ENCODE measurements around the gene TRPM4.
"Not testable (repeated sequence)": the region's sequence is repeated elsewhere in the genome, so short reads cannot be mapped to it uniquely, and the experiment has no call there.

Gene TRPM4

DNA sequence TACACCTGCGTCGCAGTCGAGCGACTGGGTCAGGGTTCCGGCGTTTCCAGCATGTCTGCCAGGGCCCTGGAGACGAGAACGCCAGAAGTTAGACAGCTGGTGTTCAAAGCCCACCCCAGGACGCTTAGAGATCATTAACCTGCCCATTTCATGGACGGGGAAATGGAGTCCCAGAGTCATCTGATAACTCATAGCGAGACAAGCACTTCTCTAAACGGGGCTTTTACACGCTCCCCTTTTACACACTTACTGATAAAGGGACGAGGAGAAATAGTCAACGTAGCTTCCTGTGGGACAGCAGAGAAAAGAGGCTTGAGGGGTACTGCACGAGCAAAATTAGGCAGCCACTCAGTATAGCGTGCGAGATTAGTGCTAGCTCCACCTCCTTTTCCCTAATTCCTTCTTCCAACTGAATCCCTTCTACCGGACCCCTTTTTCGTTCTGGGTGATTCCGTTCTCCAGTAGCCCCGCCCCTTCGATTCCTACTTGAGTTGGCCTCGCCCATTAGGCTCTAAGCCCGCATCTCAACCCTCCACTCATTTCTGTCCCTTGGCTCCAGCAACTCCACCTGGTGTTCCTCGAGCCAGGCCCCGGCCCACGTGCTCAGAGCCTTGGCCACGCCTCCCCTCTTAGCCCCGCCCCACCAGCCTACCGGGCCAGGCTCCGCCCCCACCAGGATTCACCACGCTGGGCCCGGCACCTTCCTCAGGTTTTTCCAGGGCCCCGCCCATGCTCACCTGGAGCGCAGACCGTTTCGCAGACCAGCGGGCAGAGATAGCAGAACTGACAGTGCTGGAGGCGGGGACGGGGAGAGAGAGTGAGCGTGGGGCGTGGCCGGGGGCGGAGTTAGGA, 6.1 kb upstream of the TRPM4 start:
- DNase-seq (ENCODE audit: low read depth in 2 of 2) = peak in 1 of 2 donors; percentile 13

DNA sequence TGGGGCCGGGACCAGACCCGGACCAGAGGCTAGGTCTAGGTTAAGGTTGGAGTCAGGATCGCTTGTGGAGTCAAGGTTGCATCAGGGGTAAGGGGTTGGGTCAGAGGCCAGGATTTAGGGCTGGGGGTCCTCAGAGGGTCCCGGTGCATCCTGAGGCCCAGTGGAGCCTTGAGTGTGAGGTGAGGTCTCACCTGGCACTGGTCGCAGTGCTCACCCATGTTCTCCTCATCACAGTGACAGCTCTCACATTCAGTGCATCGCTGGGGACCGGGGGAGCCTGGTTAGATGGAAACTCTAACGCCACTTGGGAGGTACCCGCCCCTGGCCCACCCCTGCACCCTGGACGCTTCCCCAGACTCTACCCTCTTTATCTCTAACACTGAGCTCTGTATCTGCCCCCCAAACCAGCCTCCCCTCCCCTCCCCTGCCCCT, 5.5 kb upstream of the TRPM4 start:
- DNase-seq (ENCODE audit: low read depth in 2 of 2) = no peak

- no peak for DNase-seq (ENCODE audit: low read depth in 2 of 2)
Observed at GRCh38 chr19:49153167-49153809, 4.3 kb upstream of the TRPM4 start.

DNA sequence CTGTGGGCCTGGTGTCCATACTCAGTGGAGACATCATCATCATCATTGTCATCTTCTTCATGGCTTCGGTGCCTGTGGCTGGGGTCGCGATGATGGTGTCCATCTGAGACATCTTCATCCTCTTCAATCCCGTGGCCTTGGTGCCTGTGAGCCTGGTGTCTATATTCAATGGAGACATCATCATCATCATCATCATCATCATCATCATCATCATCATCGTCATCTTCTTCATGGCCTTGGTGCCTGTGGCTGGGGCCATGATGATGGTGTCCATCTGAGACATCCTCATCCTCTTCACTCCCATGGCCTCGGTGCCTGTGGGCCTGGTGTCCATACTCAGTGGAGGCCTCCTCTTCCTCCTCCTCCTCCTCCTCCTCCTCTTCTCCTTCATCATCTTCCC, 3.3 kb upstream of the TRPM4 start:
- no peak for DNase-seq (ENCODE audit: low read depth in 2 of 2)

DNA sequence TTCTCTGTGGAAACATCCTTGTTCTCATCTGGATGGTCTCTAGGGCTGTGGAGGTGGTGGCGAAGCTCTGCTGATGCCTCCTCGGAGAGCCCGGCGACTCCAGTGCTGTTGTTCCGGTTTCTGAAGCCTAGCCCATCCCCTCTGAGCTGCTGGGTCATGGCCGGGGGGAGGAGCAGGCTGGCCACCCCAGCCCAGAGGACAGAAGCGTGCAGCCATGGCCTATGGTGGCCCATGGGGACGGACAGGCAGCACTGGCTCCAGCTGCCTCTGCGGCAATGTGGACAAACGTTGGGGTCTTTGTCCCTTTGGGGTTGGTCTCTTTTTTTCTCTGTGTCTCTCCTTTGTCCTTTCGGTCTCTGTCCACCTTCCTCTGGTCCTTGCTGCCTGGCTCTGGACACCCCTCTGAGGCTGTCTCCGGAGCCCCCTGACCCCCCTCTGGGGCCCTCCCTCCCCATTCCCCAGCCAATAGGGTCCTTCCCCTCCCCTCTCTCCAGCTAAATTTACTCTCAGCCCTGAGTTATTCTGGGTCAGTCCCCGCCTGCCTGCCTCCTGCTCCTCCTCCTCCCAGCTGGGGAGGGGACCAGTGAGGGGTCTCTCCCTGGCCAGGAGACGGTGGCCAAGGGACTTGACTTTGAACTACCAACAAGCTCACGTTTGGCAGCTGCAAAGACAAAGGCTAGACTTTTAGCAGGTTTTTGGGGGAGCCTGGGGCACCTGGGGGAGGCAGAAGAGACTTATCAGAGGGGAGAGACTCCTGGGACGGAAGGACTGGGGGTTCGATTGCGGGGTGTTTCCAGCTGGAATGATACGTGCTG, 2.4 kb upstream of the TRPM4 start, which contains the start of gene HRC:
TSS of gene HRC (minus strand) at position 392 of the 815 bp plus-strand sequence. CDS start at position 233, 159 bp downstream.
- DNase-seq (ENCODE audit: low read depth in 2 of 2) = no peak

DNA sequence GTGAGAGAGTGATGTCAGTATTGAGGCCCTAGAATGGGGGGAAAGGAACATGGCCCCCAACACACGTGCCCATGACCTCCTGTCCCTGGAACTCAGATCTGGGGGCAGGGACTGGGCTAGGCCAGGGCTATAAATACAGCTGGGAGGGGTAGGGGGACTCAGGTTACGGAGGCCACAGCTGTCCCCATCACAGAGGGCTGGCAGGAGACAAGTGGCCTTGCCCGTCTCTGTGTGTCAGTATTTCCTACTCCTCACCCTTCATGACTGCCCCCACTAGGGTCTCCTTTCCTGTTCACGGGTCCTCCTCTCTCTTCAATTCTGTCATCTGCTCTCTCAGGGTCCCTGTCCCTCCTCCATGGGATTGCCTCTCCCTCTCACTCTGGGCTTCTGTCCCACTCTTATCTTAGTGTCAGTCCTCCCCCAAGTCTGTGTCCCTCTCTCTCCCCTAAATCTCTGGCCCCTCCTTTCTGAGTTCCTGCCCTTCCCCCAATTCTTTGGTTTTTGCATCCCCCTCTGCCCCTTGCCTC, 1.7 kb upstream of the TRPM4 start:
- DNase-seq (ENCODE audit: low read depth in 2 of 2) = no peak

DNA sequence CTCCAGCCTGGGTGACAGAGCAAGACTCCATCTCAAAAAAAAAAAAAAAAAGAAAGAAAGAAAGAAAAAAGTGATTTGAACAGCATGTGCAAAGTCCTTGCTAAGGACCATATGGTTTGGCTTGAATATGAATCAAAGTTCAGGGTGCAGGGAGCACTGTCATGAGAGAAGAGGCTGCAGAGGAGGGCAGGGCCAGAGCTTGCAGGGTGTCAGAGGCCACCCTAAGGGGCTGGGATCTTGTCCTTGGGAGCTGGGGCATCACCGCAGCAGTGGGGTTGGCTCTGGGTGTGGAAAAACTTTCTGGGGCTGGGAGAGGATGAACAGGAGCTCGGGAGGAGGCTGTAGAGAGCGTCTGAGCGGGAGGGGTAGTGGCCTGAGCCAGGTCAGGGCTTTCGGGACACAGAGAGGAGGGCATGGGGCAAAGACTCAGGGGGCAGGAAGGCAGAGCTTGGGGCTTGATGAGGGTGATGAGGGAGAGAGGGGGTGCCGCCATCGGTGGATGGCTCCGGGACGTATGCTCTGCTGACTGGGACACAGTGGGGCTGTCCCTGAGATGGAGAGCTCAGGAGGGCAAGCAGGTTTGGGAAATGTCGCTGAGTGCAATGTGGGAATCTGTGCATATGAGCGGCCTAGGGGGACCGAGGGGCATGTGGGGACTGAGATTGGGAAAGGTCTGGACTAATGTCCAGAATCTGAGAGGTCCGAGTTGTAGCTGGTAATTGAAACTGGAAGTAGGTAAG, 3.0 kb downstream of the TRPM4 start:
- DNase-seq (ENCODE audit: low read depth in 2 of 2) = no peak

GRCh38 chr19:49161987-49162386, 4.4 kb downstream of the TRPM4 start:
- DNase-seq (ENCODE audit: low read depth in 2 of 2) = no peak

DNA sequence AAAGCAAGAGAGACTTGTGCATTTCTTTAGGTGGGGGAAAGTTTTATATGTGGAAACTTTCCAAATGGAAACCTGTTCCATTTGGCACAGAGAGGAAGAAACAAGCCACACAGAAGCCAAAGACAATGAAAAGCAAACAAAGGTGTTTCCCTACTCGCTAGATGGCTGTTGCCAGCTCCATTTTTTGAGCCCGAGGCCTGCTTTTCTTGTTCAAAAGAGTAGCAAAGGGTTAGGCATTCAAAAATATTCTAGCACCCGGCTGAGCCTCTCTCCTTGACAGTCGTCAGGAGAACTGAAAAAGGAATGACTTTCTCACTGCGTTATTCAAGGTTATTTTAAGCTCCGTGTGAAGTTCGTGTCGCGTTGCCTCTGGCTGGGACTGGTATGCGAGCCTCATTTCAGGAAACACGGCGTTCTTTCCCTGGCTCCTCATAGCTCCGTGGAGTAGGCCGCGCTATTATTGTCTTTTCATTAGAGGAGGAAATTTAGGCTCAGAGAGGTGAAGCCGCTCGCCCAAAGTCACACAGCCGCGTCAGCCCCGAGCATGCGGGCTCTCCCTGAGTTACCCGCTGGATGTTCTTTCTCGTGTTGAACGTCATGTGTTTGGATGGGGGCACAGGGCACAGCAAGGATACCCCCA, 7.6 kb downstream of the TRPM4 start:
- no peak for DNase-seq (ENCODE audit: low read depth in 2 of 2)

- DNase-seq (ENCODE audit: low read depth in 2 of 2) = no peak
Observed at GRCh38 chr19:49165865-49166301, 8.3 kb downstream of the TRPM4 start.

- DNase-seq (ENCODE audit: low read depth in 2 of 2) = no peak
Observed at GRCh38 chr19:49167857-49168409, 10.3 kb downstream of the TRPM4 start.

- no peak for DNase-seq (ENCODE audit: low read depth in 2 of 2)
Observed at GRCh38 chr19:49168421-49168820, 10.8 kb downstream of the TRPM4 start.

DNA sequence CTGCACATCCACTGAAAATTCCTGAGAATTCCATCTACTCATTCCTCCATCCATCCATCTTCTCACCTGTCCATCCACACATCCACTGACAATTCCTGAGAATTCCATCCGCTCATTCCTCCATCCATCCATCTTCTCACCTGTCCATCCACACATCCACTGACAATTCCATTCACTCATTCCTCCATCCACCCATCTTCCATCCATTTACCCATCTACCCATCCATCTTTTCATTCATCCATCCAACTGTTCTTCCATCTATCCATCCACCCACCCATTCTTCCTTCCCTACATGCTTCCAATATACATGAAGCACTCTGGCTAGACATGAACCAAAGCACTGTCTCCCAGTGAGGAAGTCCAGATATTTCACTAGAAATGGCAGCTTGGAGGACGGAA, 15.6 kb downstream of the TRPM4 start:
- DNase-seq (ENCODE audit: low read depth in 2 of 2) = no peak

GRCh38 chr19:49180659-49181058, 23.1 kb downstream of the TRPM4 start:
- DNase-seq (ENCODE audit: low read depth in 2 of 2) = no peak

GRCh38 chr19:49182010-49182847, 24.6 kb downstream of the TRPM4 start:
- DNase-seq (ENCODE audit: low read depth in 2 of 2) = not testable (repeated sequence)

- no peak for DNase-seq (ENCODE audit: low read depth in 2 of 2)
Observed at GRCh38 chr19:49182848-49183375, 25.3 kb downstream of the TRPM4 start.

DNA sequence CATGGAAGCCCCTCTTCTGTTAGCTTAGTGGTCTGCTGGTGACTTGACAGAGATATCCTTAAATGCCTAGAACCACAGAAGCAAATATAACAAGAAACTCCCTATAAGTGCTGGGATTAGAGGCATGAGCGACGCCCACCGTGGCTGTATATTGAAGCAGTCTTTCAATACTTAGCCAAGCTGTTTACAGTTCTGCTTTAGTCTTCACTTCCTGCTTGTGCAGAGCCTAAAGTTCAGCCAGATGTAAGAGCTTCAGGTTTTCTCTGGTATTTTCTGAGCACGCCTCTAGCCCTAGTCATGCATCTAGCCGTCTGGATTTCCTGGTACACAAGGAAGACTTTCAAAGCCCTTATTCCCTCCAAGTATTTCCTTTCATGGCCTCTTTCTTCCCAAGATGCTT, 28.5 kb downstream of the TRPM4 start:
- no peak for DNase-seq (ENCODE audit: low read depth in 2 of 2)

- DNase-seq (ENCODE audit: low read depth in 2 of 2) = no peak
Observed at GRCh38 chr19:49188626-49189200, 31.1 kb downstream of the TRPM4 start.

DNA sequence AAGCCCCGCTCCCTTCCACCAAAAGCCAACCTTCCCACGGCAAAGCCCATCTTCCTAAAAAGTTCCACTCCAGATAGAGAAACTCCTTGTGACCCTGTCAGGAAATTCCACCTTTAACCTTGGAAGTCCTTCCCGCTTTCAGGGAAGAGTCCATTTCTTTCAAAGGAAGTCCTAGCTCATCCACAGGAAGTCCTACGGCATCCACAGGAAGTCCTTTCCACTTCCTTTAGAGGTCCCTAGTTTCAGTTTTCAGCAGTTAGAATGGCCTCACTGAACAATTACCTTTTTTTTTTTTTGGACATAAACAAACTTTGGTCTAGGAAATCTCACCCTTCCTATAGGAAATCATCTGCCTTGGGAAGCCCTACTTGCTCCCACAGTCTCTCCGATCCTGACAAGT, 31.7 kb downstream of the TRPM4 start:
- no peak for DNase-seq (ENCODE audit: low read depth in 2 of 2)

Measured in stimulated activated CD8-positive, alpha-beta memory T cell treated with anti-CD3 and anti-CD28 coated beads, Interleukin-7, amount 100 ng/mL, for 1 hour (primary cell).